Spleen (tissue), 11 donors: ENCODE results near the gene DSC1. TPM values are rescaled to one million over a fixed set of nuclear protein-coding genes. Genes with fewer than 3 reads are reported as not detected.

ENCODE experiments used
- DNase-seq: peaks from one replicate; pipeline ENCODE4 v3.0.0-alpha.2; 2020
- H3K27ac ChIP-seq, 8 donors: fragments of 200-600 bp; sonication (generic) in 7 of 8; 1 replicate in 4 of 8; 2 replicates in 4 of 8; pipeline versions ENCODE4 v1.5.0 to v1.8.0; 2016 to 2021; ENCODE audit warnings: inconsistent platforms in 4 of 8, mild to moderate bottlenecking in 4 of 8, moderate library complexity in 1 of 8
- H3K27me3 ChIP-seq, 7 donors: fragments of 200-600 bp; sonication (generic) in 6 of 7; replicated peaks in 1 of 7; 1 replicate in 4 of 7; 2 replicates in 3 of 7; pipeline versions ENCODE4 v1.5.0 to v1.8.0; 2016 to 2021; ENCODE audit warnings: inconsistent platforms in 3 of 7, mild to moderate bottlenecking in 1 of 7
- H3K36me3 ChIP-seq, 6 donors: fragments of 200-600 bp; sonication (generic) in 5 of 6; 1 replicate in 4 of 6; 2 replicates in 2 of 6; pipeline versions ENCODE4 v1.5.0 to v1.8.0; 2016 to 2021; ENCODE audit warnings: inconsistent platforms in 2 of 6
- H3K4me1 ChIP-seq, 6 donors: fragments of 200-600 bp; sonication (generic) in 5 of 6; 1 replicate in 3 of 6; 2 replicates in 3 of 6; pipeline versions ENCODE4 v1.5.0 to v1.8.0; 2016 to 2021; ENCODE audit warnings: inconsistent platforms in 3 of 6
- H3K4me3 ChIP-seq, 8 donors: fragments of 200-600 bp; sonication (generic) in 7 of 8; 1 replicate in 4 of 8; 2 replicates in 4 of 8; pipeline versions ENCODE4 v1.5.0 to v1.8.0; 2016 to 2021; ENCODE audit warnings: inconsistent platforms in 4 of 8, mild to moderate bottlenecking in 4 of 8, moderate library complexity in 2 of 8
- H3K9me3 ChIP-seq, 8 donors: fragments of 200-600 bp; sonication (generic) in 7 of 8; 1 replicate in 4 of 8; 2 replicates in 4 of 8; pipeline versions ENCODE4 v1.5.0 to v1.8.0; 2016 to 2021; ENCODE audit warnings: inconsistent platforms in 4 of 8
- POLR2A ChIP-seq, 3 donors: fragments of 450-650 bp; IDR thresholded peaks; one replicate each; pipeline ENCODE4 v1.5.1; 2017; ENCODE audit warnings: antibody characterized with exemption in 3 of 3, mild to moderate bottlenecking in 1 of 3
- POLR2AphosphoS5 ChIP-seq, 3 donors: sonication (generic); formaldehyde crosslinking; IDR thresholded peaks; one replicate each; pipeline ENCODE4 v1.5.1; 2017; ENCODE audit warnings: antibody characterized with exemption in 3 of 3
- WGBS, 5 donors: extraction: QIAGEN DNeasy Blood & Tissue Kit in 3 of 5; methylation state at CpG; one replicate each; pipeline versions ENCODE4 v1.1.5 to v1.1.7; 2013 to 2018; 5-methylcytosine and 5-hydroxymethylcytosine counted together
- intact Hi-C: fragments of 100-400 bp; cut with DNase I; formaldehyde crosslinking; loops from one replicate; pipeline ENCODE4 v1.15.0; 2023; ENCODE audit warnings: low total_unique reads
- polyA plus RNA-seq, 3 donors: library from polyadenylated mRNA; stranded (reverse); fragments of 200-250 nt; gene quantifications; one replicate each; pipeline ENCODE4 v1.2.1, GENCODE V29; 2013
- total RNA-seq, 7 donors: library from RNA; depleted of rRNA in 3 of 7; stranded (reverse); fragments of >200 nt in 3 of 7; fragmentation: NEBNext Ultra II Directional in 4 of 7; extraction: Animal tissue kit (Norgen Biotek cat#: 25700) in 4 of 7; gene quantifications; one replicate each; pipeline versions ENCODE4 v1.1.0 to v1.2.1, GENCODE V29; 2016 to 2021
- TF ChIP-seq, protein P1 (sequence below), 11 experiments: fragments of 200-600 bp in 7 of 11; fragments of 450-650 bp in 4 of 11; sonication (generic) in 4 of 11; IDR thresholded peaks in 8 of 11; conservative IDR thresholded peaks in 3 of 11; 1 replicate in 7 of 11; 2 replicates in 4 of 11; pipeline versions ENCODE4 v1.4.0 to v1.8.0; 2016 to 2021; ENCODE audit warnings: antibody characterized with exemption in 11 of 11, inconsistent platforms in 4 of 11, mild to moderate bottlenecking in 1 of 11
- donor health status: healthy with polysubstance abuse.
- donor health status: DM: no; HTN: no; CAD: no; lungs with moderate emphysema.
- donor health status: DM: no; HTN: no; CAD: no.
- donor health status: Bipolar disorder and iron deficiency.
- donor health status: healthy.
- donor health status: DM: no; HTN: no; CAD: no.
- donor health status: DM: yes; HTN: yes; CAD: no.

The DSC1 gene
- total and polyA plus RNA-seq, 10 donors: 0.11 to 0.27 (median 0.23) TPM; not detected in 7

DNA sequence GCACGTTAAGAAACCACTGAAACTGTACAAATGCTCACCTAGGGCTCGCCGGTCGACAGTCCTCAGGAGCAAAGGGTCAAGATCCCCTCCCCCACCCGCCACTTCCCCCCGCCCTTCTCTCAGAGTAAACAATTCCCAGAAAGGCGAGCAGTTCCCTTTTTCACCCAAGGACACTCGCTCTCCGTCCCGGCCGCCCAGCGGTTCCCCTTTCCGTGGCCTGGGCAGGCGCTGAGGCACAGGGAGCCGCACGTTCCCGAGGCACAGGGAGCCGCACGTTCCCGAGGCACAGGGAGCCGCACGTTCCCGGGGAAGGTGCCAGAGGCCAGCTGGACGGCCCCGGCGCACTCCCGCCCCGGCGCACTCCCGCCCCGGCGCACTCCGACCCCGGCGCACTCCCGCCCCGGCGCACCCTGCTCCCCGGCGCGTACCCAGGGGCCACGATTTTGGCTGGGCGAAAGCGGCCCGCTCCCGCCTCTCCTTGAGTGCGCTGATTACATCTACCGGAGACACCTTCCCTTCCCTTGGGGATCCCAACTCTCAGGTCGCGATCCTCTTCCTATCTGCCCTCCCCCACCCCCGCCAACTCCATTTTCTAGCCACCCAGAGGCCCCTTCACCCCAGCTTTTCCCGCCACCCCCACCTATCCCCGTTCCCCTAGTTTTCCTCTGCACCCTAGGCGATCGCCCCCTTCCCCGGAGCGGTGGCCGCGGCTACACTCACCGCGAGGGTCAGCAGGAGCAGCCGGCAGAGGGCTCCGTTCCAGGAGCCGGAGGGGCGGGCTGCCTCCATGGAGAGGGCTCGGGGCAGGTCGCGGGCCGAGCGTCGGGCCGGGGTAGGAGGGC lies 61.3 kb downstream of the DSC1 start:
- peak; percentile 77 to 83 (median 82) for TF ChIP-seq POLR2AphosphoS5 (IDR thresholded peaks at IDR 0.05)
- TF ChIP-seq, protein P1, sequence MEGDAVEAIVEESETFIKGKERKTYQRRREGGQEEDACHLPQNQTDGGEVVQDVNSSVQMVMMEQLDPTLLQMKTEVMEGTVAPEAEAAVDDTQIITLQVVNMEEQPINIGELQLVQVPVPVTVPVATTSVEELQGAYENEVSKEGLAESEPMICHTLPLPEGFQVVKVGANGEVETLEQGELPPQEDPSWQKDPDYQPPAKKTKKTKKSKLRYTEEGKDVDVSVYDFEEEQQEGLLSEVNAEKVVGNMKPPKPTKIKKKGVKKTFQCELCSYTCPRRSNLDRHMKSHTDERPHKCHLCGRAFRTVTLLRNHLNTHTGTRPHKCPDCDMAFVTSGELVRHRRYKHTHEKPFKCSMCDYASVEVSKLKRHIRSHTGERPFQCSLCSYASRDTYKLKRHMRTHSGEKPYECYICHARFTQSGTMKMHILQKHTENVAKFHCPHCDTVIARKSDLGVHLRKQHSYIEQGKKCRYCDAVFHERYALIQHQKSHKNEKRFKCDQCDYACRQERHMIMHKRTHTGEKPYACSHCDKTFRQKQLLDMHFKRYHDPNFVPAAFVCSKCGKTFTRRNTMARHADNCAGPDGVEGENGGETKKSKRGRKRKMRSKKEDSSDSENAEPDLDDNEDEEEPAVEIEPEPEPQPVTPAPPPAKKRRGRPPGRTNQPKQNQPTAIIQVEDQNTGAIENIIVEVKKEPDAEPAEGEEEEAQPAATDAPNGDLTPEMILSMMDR (IDR thresholded peaks at IDR 0.05 in 8 of 11, conservative IDR thresholded peaks at IDR 0.05 in 3 of 11): no peak
- H3K27ac ChIP-seq: peak overlapping the region in 7 of 8 donors; percentile 23 to 90 (median 68)
- H3K4me3 ChIP-seq: peak overlapping the region; percentile 27 to 72 (median 44)
- H3K36me3 ChIP-seq: no peaks in the 10 kb centered on the region
- WGBS, 5 donors: 2 to 9% (median 3%) methylated on average over 52 to 72 of the region's 72 CpGs
- intact Hi-C loops: no loop called here
- peaks cover 0 to 51% (median 17%) of the 10 kb centered on the region in 7 donors for H3K27me3 ChIP-seq
- H3K9me3 ChIP-seq: peaks cover 0 to 8% (median 0%) of the 10 kb centered on the region in 8 donors
- DNase-seq: peak; percentile 91
- peaks cover 0 to 25% (median 0%) of the 10 kb centered on the region in 6 donors for H3K4me1 ChIP-seq

DNA sequence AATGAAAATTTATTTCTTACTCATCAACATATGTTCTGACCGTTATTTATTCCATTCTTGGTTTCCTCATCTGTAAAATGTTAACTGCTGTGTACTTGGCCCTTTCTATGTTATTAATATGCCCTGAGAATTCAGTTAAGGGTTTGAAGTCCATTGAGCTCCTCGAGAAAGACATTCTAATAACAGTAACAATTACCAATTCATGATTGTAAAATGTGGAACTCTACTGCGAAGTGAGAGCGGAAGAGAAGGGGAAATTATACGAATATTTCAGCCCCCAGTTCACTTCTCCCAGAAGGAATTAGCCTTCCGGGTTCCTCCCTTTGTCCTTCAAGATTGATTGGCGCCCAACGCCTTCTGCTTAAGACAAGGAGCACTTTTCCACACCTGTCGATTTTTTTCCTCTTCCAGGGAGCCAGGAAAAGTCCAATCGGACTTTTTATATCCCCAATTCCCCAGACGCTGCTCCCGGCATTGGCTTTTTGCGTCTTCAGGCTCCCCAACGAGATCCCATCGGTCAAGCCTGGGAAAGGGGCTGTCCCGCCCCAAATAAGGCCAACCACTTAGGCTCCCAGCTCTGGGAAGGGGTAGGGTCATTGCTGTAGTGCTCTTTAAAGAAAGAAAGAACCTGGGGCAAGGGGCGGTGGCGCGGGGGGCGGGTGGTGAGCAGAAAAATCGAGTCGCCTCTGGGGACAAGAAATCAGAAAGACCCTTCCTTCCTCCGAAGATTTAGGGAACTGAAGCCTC lies 62.0 kb downstream of the DSC1 start:
- intact Hi-C loops: no loop called here
- peak overlapping the region in 7 of 8 donors; percentile 23 to 90 (median 68) for H3K27ac ChIP-seq
- no peaks in the 10 kb centered on the region for H3K36me3 ChIP-seq
- WGBS, 5 donors: 11 to 14% (median 13%) methylated on average over 23 of the region's 23 CpGs
- H3K4me1 ChIP-seq: peaks cover 0 to 25% (median 0%) of the 10 kb centered on the region in 6 donors
- no peak for TF ChIP-seq POLR2AphosphoS5 (IDR thresholded peaks at IDR 0.05)
- TF ChIP-seq, protein P1 (IDR thresholded peaks at IDR 0.05 in 8 of 11, conservative IDR thresholded peaks at IDR 0.05 in 3 of 11): no peak
- TF ChIP-seq POLR2A (IDR thresholded peaks at IDR 0.05): no peak
- peaks cover 0 to 51% (median 17%) of the 10 kb centered on the region in 7 donors for H3K27me3 ChIP-seq
- DNase-seq: peak; percentile 75
- peak overlapping the region; percentile 27 to 72 (median 44) for H3K4me3 ChIP-seq
- peaks cover 0 to 8% (median 0%) of the 10 kb centered on the region in 8 donors for H3K9me3 ChIP-seq

DNA sequence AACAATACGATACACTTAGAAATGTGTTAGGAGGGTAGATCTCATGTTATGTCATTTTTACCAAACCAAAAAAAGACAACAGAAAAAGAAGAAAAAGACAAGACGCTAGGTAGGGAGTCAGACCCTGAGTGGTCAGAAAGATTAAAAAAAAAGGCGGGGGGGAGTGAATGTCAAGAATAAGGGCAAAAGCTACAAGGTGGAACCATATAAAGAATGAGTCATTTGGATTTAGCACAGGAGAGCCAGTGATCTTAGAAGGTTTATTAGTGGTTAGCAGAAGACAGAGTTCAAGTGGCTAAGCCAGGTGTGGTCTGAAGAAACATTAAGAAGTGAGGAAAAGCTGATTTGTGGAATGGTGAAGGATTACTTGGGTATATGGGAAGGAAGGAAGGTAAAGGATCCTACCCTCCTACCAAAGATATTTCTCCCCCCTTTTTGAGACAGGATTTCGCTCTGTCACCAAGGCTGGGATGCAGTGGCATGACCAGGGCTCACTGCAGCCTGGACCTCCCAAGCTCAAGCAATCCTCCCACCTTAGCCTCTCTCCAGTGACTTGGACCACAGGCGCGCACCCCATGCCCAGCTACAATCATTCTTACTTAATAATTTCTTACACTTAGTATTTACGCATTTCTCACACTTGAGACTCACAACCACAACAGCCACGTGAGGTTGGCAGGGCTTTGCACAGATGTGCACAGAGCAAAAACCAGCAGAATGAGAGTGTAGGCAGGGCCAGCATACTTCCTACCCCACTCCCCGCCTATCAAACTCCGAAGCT lies 63.0 kb downstream of the DSC1 start:
- Histone ChIP-seq H3K4me1 (peaks cover 0 to 25% (median 0%) of the 10 kb centered on the region in 6 donors), H3K9me3 (peaks cover 0 to 8% (median 0%) of the 10 kb centered on the region in 8 donors), H3K27ac (no peak overlapping the region), H3K36me3 (no peaks in the 10 kb centered on the region), H3K27me3 (peaks cover 0 to 45% (median 17%) of the 10 kb centered on the region in 7 donors), H3K4me3 (peak overlapping the region in 1 of 8 donors; percentile 72)
- DNase-seq: no peak
- intact Hi-C loops: no loop called here
- 87 to 91% (median 89%) methylated on average over 10 of the region's 10 CpGs for WGBS, 5 donors
- TF ChIP-seq POLR2A (IDR thresholded peaks at IDR 0.05) (no peak), POLR2AphosphoS5 (IDR thresholded peaks at IDR 0.05) (no peak)
- TF ChIP-seq, protein P1 (IDR thresholded peaks at IDR 0.05 in 8 of 11, conservative IDR thresholded peaks at IDR 0.05 in 3 of 11): no peak
